Measurements from ENCODE around the gene GARIN1A. TPM values are rescaled to one million over a fixed set of nuclear protein-coding genes. Genes with fewer than 3 reads are reported as not detected.
"Not testable (repeated sequence)": the region's sequence is repeated elsewhere in the genome, so short reads cannot be mapped to it uniquely, and the experiment has no call there.

GARIN1A gene
- 1 to 10 TPM in 3 of 4 donors, under 1 TPM in 1; 0.83 to 4.8 (median 2.3) TPM for polyA plus RNA-seq (ENCODE audit: insufficient read length in 4 of 4)

GRCh38 chr7:128671992-128672391 lies at the start of gene GARIN1A:
GARIN1A (plus strand) TSS chr7:128672292; CDS start chr7:128672398, 106 bp downstream.
- DNase-seq (ENCODE audit: low read depth in 4 of 4, low spot score in 2 of 4): no peak

DNA sequence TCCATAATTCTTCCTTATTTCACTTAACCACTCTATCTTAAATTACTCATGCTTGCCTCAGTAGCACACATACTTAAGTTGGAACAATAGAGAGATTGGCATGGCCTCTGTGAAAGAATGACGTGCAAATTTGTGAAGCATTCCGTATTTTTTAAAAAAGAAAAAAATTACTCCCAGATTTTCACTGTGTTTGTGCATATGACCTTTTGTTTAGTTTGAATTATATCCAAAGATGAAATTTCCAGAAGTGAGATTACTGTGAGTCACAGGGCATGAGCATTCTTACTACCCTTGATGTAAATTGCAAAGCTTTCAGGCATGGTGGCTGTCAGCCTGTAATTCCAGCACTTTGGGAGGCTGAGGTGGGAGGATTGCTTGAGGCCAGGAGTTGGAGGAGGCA lies 45.0 kb upstream of the GARIN1A start:
- DNase-seq (ENCODE audit: low read depth in 4 of 4, low spot score in 2 of 4): not testable (repeated sequence)

DNA sequence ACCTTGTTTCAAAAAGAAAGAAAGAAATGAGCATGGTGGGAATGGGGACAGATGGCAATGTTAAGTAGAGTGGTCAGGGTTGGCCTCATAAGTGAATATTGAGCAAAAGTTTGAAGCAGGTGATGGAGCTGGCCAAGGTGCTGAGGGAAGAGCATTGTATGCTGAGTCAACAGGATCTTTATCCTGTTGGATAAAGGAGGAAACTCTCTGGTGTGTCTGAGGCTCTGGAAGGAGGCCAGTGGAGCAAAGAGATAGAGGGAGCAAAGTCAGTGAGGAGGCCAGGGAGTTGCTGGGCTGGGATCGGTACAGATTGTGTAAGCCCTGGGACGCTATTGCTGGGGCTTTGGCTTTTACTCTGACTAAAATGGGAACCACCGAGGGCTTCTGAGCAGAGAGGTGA lies 38.2 kb upstream of the GARIN1A start:
- not testable (repeated sequence) for DNase-seq (ENCODE audit: low read depth in 4 of 4, low spot score in 2 of 4)

DNA sequence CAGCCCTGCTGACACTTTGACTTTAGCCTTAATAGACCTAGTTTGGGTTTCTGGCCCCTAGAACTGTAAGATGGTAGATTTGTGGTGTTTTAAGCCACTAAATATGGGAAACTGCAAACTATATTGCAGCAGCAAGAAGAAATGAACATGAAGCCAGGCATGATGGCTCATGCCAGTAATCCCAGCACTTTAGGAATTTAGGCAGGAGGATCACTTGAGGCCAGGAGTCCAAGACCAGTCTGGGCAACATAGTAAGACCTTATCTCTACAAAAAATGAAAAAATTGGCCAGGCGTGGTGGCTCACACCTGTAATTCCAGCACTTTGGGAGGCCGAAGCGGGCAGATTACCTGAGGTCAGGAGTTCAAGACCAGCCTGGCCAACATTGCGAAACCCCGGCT lies 26.9 kb upstream of the GARIN1A start:
- DNase-seq (ENCODE audit: low read depth in 4 of 4, low spot score in 2 of 4): not testable (repeated sequence)

GRCh38 chr7:128645844-128646243 lies 26.2 kb upstream of the GARIN1A start:
- DNase-seq (ENCODE audit: low read depth in 4 of 4, low spot score in 2 of 4): not testable (repeated sequence)

DNA sequence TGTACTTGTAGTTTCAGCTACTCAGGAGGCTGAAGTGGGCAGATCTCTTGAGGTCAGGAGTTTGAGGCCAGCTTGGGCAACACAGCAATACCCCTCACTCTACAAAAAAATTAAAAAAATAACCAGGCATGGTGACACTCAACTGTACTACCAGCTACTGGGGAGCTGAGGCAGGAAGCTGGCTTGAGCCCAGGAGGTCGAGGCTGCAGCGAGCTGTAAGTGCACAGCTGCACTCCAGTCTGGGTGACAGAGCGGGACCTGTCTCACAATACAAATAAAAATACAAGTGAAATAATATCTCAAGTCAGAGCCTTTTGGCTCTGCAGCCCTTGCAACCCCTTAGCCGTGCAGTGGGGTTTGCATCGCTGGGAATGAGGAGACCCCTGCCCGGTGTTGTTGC lies 25.2 kb upstream of the GARIN1A start:
- DNase-seq (ENCODE audit: low read depth in 4 of 4, low spot score in 2 of 4): not testable (repeated sequence)

GRCh38 chr7:128651096-128651495 lies 21.0 kb upstream of the GARIN1A start:
- not testable (repeated sequence) for DNase-seq (ENCODE audit: low read depth in 4 of 4, low spot score in 2 of 4)

- DNase-seq (ENCODE audit: low read depth in 4 of 4, low spot score in 2 of 4): not testable (repeated sequence)
These were observed 19.5 kb upstream of the GARIN1A start for GRCh38 chr7:128652606-128653005.

- DNase-seq (ENCODE audit: low read depth in 4 of 4, low spot score in 2 of 4): not testable (repeated sequence)
These were observed 18.9 kb upstream of the GARIN1A start for GRCh38 chr7:128653197-128653596.

- DNase-seq (ENCODE audit: low read depth in 4 of 4, low spot score in 2 of 4): not testable (repeated sequence)
These were observed 18.0 kb upstream of the GARIN1A start for GRCh38 chr7:128654080-128654479.

- not testable (repeated sequence) for DNase-seq (ENCODE audit: low read depth in 4 of 4, low spot score in 2 of 4)
These were observed 17.6 kb upstream of the GARIN1A start for GRCh38 chr7:128654501-128654900.

DNA sequence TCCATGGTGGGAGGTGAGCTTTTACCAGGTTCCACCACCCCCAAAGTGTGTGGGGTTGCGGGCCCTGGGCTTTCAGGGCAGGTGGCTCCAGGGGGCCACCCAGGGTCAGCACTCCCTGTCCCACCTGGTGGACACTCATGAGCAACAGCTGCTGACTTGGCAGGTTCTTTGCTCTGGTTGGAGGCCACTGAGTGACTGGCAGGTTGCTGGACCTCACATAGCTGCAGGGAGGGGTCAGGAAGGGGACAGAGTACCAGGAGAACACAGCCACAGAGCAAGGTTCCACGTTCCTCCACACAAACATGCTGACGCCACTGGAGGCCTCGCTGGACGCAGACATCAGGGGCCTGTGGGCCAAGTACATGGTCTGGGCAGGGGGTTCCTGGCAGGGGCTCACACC lies 13.7 kb upstream of the GARIN1A start:
- DNase-seq (ENCODE audit: low read depth in 4 of 4, low spot score in 2 of 4): not testable (repeated sequence)

DNA sequence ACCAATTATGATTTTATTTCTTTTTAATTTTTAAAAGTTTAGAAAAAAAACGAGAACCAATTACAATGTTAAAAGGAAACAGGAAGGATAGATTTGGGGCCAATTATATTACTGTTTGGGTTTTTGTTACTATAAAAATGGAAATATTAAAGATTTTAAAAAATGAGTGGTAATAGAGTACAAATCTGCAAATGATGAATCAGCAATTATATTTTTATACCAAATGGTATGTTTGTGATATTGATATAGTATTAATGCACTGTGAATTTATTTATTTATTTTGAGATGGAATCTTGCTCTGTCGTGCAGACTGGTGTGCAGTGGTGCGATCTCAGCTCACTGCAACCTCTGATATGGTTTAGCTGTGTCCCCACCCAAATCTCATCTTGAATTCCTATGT lies 11.5 kb upstream of the GARIN1A start:
- no peak for DNase-seq (ENCODE audit: low read depth in 4 of 4, low spot score in 2 of 4)

DNA sequence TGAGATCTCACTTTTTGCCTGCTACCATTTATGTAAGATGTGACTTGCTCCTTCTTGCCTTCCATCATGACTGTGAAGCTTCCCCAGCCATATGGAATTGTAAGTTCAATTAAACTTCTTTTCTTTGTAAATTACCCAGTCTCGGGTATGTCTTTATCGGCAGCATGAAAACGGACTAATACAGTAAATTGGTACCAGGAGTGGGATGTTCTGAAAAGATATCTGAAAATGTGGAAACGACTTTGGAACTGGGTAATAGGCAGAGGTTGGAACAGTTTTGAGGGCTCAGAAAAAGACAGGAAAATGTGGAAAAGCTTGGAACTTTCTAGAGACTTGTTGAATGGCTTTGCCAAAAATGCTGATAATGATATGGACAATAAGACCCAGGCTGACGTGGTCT lies 10.6 kb upstream of the GARIN1A start:
- no peak for DNase-seq (ENCODE audit: low read depth in 4 of 4, low spot score in 2 of 4)

DNA sequence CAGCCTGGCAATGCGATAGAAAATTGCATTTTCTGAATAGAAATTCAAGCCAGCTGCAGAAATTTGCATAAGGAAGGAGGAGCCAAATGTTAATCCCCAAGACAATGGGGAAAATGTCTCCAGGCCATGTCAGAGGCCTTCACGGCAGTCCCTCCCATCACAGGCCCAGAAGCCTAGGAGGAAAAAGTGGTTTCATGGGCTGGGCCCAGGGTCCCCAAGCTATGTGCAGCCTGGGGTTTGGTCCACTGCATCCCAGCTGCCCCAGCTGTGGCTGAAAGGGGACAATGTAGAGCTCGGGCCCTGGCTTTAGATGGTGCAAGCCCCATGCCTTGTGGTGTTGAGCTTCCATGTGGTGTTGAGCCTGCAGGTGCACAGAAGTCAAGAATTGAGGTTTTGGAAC lies 10.0 kb upstream of the GARIN1A start:
- DNase-seq (ENCODE audit: low read depth in 4 of 4, low spot score in 2 of 4): no peak

DNA sequence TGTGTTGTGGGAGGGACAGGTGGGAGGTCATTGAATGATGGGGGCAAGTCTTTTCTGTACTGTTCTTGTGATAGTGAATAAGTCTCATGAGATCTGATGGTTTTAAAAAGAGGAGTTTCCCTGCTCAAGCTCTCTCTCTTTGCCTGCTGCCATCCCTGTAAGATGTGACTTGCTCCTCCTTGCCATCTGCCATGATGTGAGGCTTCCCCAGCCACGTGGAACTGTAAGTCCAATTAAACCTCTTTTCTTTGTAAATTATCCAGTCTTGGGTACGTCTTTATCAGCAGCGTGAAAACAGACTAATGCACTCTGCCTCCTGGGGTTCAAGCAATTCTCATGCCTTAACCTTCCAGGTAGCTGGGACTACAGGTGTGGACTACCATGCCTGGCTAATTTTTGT lies 8.9 kb upstream of the GARIN1A start:
- DNase-seq (ENCODE audit: low read depth in 4 of 4, low spot score in 2 of 4): not testable (repeated sequence)

DNA sequence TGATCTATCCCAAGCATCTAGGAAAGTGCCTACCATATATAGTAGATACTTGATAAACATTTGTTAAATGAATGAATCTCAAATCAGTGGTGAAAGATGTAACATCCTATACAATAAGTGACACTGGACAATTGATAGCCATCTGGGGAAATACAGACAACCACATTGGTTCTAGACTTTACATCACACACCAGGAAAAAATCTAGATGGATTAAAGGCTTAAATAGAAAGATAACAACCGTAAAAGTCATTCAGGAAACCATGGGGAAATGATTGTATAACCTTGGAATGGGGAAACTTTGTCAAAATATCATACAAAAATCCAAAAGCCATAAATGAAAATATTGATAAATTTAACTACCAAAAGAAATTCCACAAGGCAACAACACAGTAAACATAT lies 7.0 kb upstream of the GARIN1A start:
- no peak for DNase-seq (ENCODE audit: low read depth in 4 of 4, low spot score in 2 of 4)

- no peak for DNase-seq (ENCODE audit: low read depth in 4 of 4, low spot score in 2 of 4)
These were observed 5.9 kb upstream of the GARIN1A start for GRCh38 chr7:128666200-128666599.

DNA sequence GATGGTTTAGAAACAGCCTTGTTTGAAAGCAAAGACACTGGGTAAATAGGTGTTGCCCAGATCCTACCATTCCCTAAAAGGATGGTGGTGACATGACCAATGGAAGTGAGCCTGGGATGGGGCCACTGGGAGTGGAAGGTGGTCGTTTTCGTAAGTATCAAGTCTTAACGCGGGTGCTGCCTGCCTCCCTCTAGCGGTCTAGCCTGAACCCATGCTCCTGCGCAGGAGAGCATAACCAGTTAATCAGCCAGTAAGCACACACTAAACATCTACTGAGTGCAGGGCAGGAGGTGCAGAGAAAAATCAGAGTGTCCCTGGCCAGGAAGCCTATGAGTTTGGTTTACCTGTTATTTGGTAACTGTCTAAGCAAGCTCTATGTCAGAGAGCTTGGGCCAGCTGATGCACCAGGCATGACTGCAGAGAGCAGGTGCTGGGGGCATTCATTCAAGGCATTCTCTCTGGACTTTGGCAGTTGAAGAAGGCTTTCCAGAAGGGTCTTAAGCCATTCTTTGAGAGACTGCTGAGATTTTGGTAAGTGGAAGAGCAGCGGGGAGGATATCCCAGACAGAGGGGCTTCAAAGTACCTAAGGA lies 930 bp downstream of the GARIN1A start:
- DNase-seq (ENCODE audit: low read depth in 4 of 4, low spot score in 2 of 4): peak in 1 of 4 donors; percentile 17

GRCh38 chr7:128673571-128673970 lies 1.5 kb downstream of the GARIN1A start:
- no peak for DNase-seq (ENCODE audit: low read depth in 4 of 4, low spot score in 2 of 4)

GRCh38 chr7:128676665-128677064 lies 4.6 kb downstream of the GARIN1A start:
- no peak for DNase-seq (ENCODE audit: low read depth in 4 of 4, low spot score in 2 of 4)

DNA sequence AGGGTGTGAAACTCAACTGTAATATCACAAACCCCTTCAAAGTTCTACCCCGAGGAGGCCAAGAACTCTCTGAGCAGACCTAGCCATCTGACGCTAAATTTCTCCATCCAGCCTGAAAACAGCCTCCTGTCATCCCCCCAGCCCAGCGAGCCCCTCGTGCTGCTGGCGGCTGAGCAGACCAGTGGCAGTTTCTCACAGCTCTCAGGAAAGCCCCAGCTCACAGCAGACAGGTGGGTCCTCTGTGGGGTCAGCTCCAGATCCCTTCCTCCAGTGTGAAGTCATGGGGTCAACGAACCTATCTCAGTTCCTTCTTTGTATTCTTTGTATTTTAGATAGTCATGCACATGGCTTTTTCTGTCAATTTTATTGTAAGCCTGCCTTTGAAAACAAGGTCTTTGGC lies 7.8 kb downstream of the GARIN1A start:
- no peak for DNase-seq (ENCODE audit: low read depth in 4 of 4, low spot score in 2 of 4)
